BJ (cell line): Measurements from ENCODE around the gene VSX2. TPM values are rescaled to one million over a fixed set of nuclear protein-coding genes. Genes with fewer than 3 reads are reported as not detected.

Experiments
- CTCF ChIA-PET: fragments of 350-600 bp; formaldehyde crosslinking; extraction: SDS; loops from one replicate; lab custom pipeline; 2021; ENCODE audit warnings: antibody characterized with exemption, inconsistent platforms; lab: Yijun Ruan, JAX
- POLR2A ChIA-PET: fragments of 300-600 bp; sonication (Branson Sonifier 250); formaldehyde crosslinking; extraction: SDS; loops from one replicate; lab custom pipeline; 2021; ENCODE audit warnings: antibody characterized with exemption; lab: Charles Lee
- DNase-seq: peaks from one replicate; pipeline ENCODE4 v3.0.0-alpha.2; 2011; ENCODE audit warnings: low read depth
- H3K27me3 ChIP-seq: 2 replicates; pipeline ENCODE4 v1.6.0; 2011; ENCODE audit warnings: low read length; ENCODE audit not compliant: control insufficient read depth, insufficient read depth
- H3K36me3 ChIP-seq: 2 replicates; pipeline ENCODE4 v1.5.1; 2011; ENCODE audit warnings: low read length; ENCODE audit not compliant: control insufficient read depth, insufficient read depth
- H3K4me3 ChIP-seq: 2 replicates; pipeline ENCODE4 v1.5.1; 2011; ENCODE audit warnings: low read depth, mild to moderate bottlenecking, control low read depth, low read length
- CTCF ChIP-seq: IDR thresholded peaks from 2 replicates; pipeline ENCODE4 v1.5.1; 2011; ENCODE audit warnings: low read depth, mild to moderate bottlenecking, control low read depth, inconsistent platforms, low read length, moderate library complexity; ENCODE audit not compliant: insufficient read depth
- polyA plus RNA-seq: library from polyadenylated mRNA; depleted of rRNA; stranded (reverse); fragments of >200 nt; gene quantifications from 2 replicates; pipeline ENCODE4 v1.2.3, GENCODE V29; 2011

Gene VSX2
- polyA plus RNA-seq, 1 experiment = not detected

GRCh38 chr14:74242780-74243042 is 3.5 kb downstream of the VSX2 start:
- Histone ChIP-seq H3K27me3 (peaks cover 78% of the 10 kb centered on the region), H3K36me3 (no peaks in the 10 kb centered on the region), H3K4me3 (no peak overlapping the region)
- CTCF ChIA-PET = interaction anchor here (1.4 kb wide), 1 partner anchor 9 kb away, joined by 6 read pairs; no protein-coding TSS in a partner anchor
- no peak for DNase-seq
- POLR2A ChIA-PET = no interaction called here
- TF ChIP-seq CTCF = no peak

GRCh38 chr14:74243051-74243450 is 3.8 kb downstream of the VSX2 start:
- CTCF ChIA-PET = interaction anchor here (1.4 kb wide), 1 partner anchor 9 kb away, joined by 6 read pairs; no protein-coding TSS in a partner anchor
- H3K27me3 ChIP-seq = peaks cover 78% of the 10 kb centered on the region
- POLR2A ChIA-PET = no interaction called here
- no peaks in the 10 kb centered on the region for H3K36me3 ChIP-seq
- no peak for DNase-seq
- no peak overlapping the region for H3K4me3 ChIP-seq
- TF ChIP-seq CTCF = no peak

GRCh38 chr14:74244115-74244514 is 4.9 kb downstream of the VSX2 start:
- TF ChIP-seq CTCF = no peak
- no peak overlapping the region for H3K4me3 ChIP-seq
- CTCF ChIA-PET = no interaction called here
- POLR2A ChIA-PET = no interaction called here
- no peaks in the 10 kb centered on the region for H3K36me3 ChIP-seq
- peaks cover 70% of the 10 kb centered on the region for H3K27me3 ChIP-seq
- no peak for DNase-seq

- no peak for TF ChIP-seq CTCF
- peaks cover 59% of the 10 kb centered on the region for H3K27me3 ChIP-seq
- CTCF ChIA-PET = interaction anchor here (0.9 to 2.1 kb wide), 4 partner anchors 12 to 133 kb away, joined by 3 to 11 read pairs (median 4); no protein-coding TSS in a partner anchor
- POLR2A ChIA-PET = no interaction called here
- no peaks in the 10 kb centered on the region for H3K36me3 ChIP-seq
- H3K4me3 ChIP-seq = no peak overlapping the region
- no peak for DNase-seq
These were observed 6.0 kb downstream of the VSX2 start for GRCh38 chr14:74245292-74245691.

- peaks cover 47% of the 10 kb centered on the region for H3K27me3 ChIP-seq
- POLR2A ChIA-PET = no interaction called here
- TF ChIP-seq CTCF = no peak
- H3K36me3 ChIP-seq = no peaks in the 10 kb centered on the region
- no peak for DNase-seq
- H3K4me3 ChIP-seq = no peak overlapping the region
- CTCF ChIA-PET = interaction anchor here (1.4 to 2.2 kb wide), 5 partner anchors 9 to 134 kb away, joined by 4 to 11 read pairs (median 5); no protein-coding TSS in a partner anchor
These were observed 7.3 kb downstream of the VSX2 start for GRCh38 chr14:74246542-74246941.
